HG03378 (cell line): ENCODE results near the gene HOXC11.

ENCODE experiments used
- ATAC-seq: cut with Tn5 transposase; IDR thresholded peaks from one replicate; pipeline ENCODE4 v1.9.1; 2021; ENCODE audit warnings: mild to moderate bottlenecking, moderate library complexity; ENCODE audit not compliant: unreplicated experiment

The HOXC11 gene

GRCh38 chr12:53942467-53942997, 30.4 kb upstream of the HOXC11 start:
- no peak for ATAC-seq

GRCh38 chr12:53944209-53944608, 28.7 kb upstream of the HOXC11 start:
- no peak for ATAC-seq

GRCh38 chr12:53944907-53945847, 27.7 kb upstream of the HOXC11 start:
- ATAC-seq: no peak

GRCh38 chr12:53947743-53948142, 25.2 kb upstream of the HOXC11 start:
- ATAC-seq: no peak

GRCh38 chr12:53948650-53949593, 24.0 kb upstream of the HOXC11 start:
- ATAC-seq: no peak

- no peak for ATAC-seq
These were observed 23.1 kb upstream of the HOXC11 start for GRCh38 chr12:53949631-53950436.

GRCh38 chr12:53950437-53950773, 22.5 kb upstream of the HOXC11 start:
- ATAC-seq: no peak

- ATAC-seq: no peak
These were observed 21.9 kb upstream of the HOXC11 start for GRCh38 chr12:53950789-53951576.

GRCh38 chr12:53951577-53952334, 21.2 kb upstream of the HOXC11 start:
- ATAC-seq: no peak

GRCh38 chr12:53952335-53952694, 20.6 kb upstream of the HOXC11 start:
- no peak for ATAC-seq

GRCh38 chr12:53952871-53953734, 19.8 kb upstream of the HOXC11 start:
- no peak for ATAC-seq

GRCh38 chr12:53953831-53954693, 18.9 kb upstream of the HOXC11 start:
- ATAC-seq: no peak

GRCh38 chr12:53954694-53955035, 18.3 kb upstream of the HOXC11 start, which contains the start of gene HOXC12:
HOXC12 (plus strand) TSS chr12:53954903; CDS start chr12:53954930, 27 bp downstream.
- ATAC-seq: no peak

- no peak for ATAC-seq
These were observed 17.7 kb upstream of the HOXC11 start for GRCh38 chr12:53955036-53955775.

- no peak for ATAC-seq
These were observed 17.1 kb upstream of the HOXC11 start for GRCh38 chr12:53955776-53956250.

GRCh38 chr12:53956251-53956887, 16.6 kb upstream of the HOXC11 start:
- no peak for ATAC-seq
